Stomach (tissue), 4 donors: Measurements from ENCODE around the gene GPT2.

Source experiments
- CTCF ChIP-seq, 7 experiments: fragments of 450-650 bp in 4 of 7; fragments of 200-600 bp in 3 of 7; sonication (generic) in 3 of 7; IDR thresholded peaks; one replicate each; pipeline ENCODE4 v1.5.1; 2016 to 2019; ENCODE audit warnings: antibody characterized with exemption in 7 of 7, control low read depth in 2 of 7, mild to moderate bottlenecking in 1 of 7
- EP300 ChIP-seq: sonication (generic); formaldehyde crosslinking; IDR thresholded peaks from one replicate; pipeline ENCODE4 v1.6.1; 2017; ENCODE audit warnings: antibody characterized with exemption

GRCh38 chr16:46975165-46975564, 91.0 kb downstream of the GPT2 start:
- TF ChIP-seq CTCF (IDR thresholded peaks at IDR 0.05) (no peak), EP300 (no peak)
